ENCODE measurements around the gene GLRX.

DNA sequence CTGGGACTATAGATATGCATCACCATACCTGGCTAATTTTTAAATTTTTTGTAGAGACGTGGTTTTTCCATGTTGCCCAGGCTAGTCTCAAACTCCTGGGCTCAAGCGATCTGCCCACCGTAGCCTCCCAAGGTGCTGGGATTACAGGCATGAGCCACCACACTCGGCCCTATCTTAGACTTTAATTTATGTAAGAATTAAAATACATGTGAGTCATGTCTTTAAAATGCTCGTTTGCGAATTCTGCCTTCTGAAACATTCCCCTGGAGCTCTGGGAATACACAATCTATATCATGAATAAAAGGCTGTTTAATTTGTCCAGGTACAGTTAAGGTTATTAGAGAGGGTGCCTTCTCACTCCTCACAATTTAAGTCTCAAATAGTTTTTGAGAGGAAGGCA, 58.6 kb downstream of the GLRX start:
- TF ChIP-seq, protein P1, sequence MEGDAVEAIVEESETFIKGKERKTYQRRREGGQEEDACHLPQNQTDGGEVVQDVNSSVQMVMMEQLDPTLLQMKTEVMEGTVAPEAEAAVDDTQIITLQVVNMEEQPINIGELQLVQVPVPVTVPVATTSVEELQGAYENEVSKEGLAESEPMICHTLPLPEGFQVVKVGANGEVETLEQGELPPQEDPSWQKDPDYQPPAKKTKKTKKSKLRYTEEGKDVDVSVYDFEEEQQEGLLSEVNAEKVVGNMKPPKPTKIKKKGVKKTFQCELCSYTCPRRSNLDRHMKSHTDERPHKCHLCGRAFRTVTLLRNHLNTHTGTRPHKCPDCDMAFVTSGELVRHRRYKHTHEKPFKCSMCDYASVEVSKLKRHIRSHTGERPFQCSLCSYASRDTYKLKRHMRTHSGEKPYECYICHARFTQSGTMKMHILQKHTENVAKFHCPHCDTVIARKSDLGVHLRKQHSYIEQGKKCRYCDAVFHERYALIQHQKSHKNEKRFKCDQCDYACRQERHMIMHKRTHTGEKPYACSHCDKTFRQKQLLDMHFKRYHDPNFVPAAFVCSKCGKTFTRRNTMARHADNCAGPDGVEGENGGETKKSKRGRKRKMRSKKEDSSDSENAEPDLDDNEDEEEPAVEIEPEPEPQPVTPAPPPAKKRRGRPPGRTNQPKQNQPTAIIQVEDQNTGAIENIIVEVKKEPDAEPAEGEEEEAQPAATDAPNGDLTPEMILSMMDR (IDR thresholded peaks at IDR 0.05): no peak
- no peak for TF ChIP-seq RCOR1 (IDR thresholded peaks at IDR 0.05; ENCODE audit: low read length)
- TF ChIP-seq ELF1 (IDR thresholded peaks at IDR 0.05): no peak
- TF ChIP-seq, protein P2, sequence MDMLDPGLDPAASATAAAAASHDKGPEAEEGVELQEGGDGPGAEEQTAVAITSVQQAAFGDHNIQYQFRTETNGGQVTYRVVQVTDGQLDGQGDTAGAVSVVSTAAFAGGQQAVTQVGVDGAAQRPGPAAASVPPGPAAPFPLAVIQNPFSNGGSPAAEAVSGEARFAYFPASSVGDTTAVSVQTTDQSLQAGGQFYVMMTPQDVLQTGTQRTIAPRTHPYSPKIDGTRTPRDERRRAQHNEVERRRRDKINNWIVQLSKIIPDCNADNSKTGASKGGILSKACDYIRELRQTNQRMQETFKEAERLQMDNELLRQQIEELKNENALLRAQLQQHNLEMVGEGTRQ (IDR thresholded peaks at IDR 0.05; ENCODE audit: borderline replicate concordance, low read depth, low read length): no peak
- no peak for TF ChIP-seq SIN3A (IDR thresholded peaks at IDR 0.05; ENCODE audit: borderline replicate concordance, low read depth, low read length)
- no peak for TF ChIP-seq EP300 (IDR thresholded peaks at IDR 0.05; ENCODE audit: borderline replicate concordance in 1 of 2, low read depth in 1 of 2, low read length in 1 of 2)
- TF ChIP-seq TAF1 (IDR thresholded peaks at IDR 0.05; ENCODE audit: borderline replicate concordance, low read depth, low read length): no peak

Data from SK-N-SH (cell line).